ENCODE data around the gene DPPA4. TPM values are rescaled to one million over a fixed set of nuclear protein-coding genes. Genes with fewer than 3 reads are reported as not detected.

The DPPA4 gene
- total and polyA plus RNA-seq, 8 donors, result 1.8 TPM; not detected in 7

- WGBS, 5 donors, result 52 to 67% (median 61%) methylated on average over 8 of the region's 8 CpGs
- Histone ChIP-seq H3K9me3 (no peaks in the 10 kb centered on the region), H3K36me3 (no peaks in the 10 kb centered on the region), H3K4me1 (peaks cover 0 to 4% (median 0%) of the 10 kb centered on the region in 4 donors), H3K27me3 (no peaks in the 10 kb centered on the region), H3K27ac (no peak overlapping the region), H3K4me3 (no peak overlapping the region)
- intact Hi-C loops (cut with DNase I; ENCODE audit: low total_unique reads), result no loop called here
- TF ChIP-seq POLR2A (IDR thresholded peaks at IDR 0.05), result no peak
- TF ChIP-seq CTCF (IDR thresholded peaks at IDR 0.05), result no peak
- no peak for DNase-seq
Measured at GRCh38 chr3:109355625-109356441, 18.5 kb upstream of the DPPA4 start.

GRCh38 chr3:109353057-109353456 is 15.7 kb upstream of the DPPA4 start:
- H3K27me3 ChIP-seq, result no peaks in the 10 kb centered on the region
- peaks cover 0 to 4% (median 0%) of the 10 kb centered on the region in 4 donors for H3K4me1 ChIP-seq
- no peak for DNase-seq
- TF ChIP-seq POLR2AphosphoS5 (IDR thresholded peaks at IDR 0.05) (no peak), POLR2A (IDR thresholded peaks at IDR 0.05) (no peak), CTCF (IDR thresholded peaks at IDR 0.05) (no peak)
- WGBS, 5 donors, result 22 to 46% (median 44%) methylated on average over 2 of the region's 2 CpGs
- no peak overlapping the region for H3K27ac ChIP-seq
- no peaks in the 10 kb centered on the region for H3K36me3 ChIP-seq
- H3K9me3 ChIP-seq, result no peaks in the 10 kb centered on the region
- intact Hi-C loops (cut with DNase I; ENCODE audit: low total_unique reads), result no loop called here
- H3K4me3 ChIP-seq, result no peak overlapping the region

GRCh38 chr3:109351231-109351630 is 13.9 kb upstream of the DPPA4 start:
- H3K4me1 ChIP-seq, result peaks cover 0 to 4% (median 0%) of the 10 kb centered on the region in 4 donors
- no peak overlapping the region for H3K27ac ChIP-seq
- no peak for DNase-seq
- H3K27me3 ChIP-seq, result no peaks in the 10 kb centered on the region
- H3K9me3 ChIP-seq, result no peaks in the 10 kb centered on the region
- no peak overlapping the region for H3K4me3 ChIP-seq
- H3K36me3 ChIP-seq, result no peaks in the 10 kb centered on the region
- TF ChIP-seq POLR2AphosphoS5 (IDR thresholded peaks at IDR 0.05) (no peak), EP300 (IDR thresholded peaks at IDR 0.05) (no peak), CTCF (IDR thresholded peaks at IDR 0.05) (no peak), POLR2A (IDR thresholded peaks at IDR 0.05) (no peak)
- intact Hi-C loops (cut with DNase I; ENCODE audit: low total_unique reads), result no loop called here

- TF ChIP-seq EP300 (IDR thresholded peaks at IDR 0.05) (no peak), POLR2A (IDR thresholded peaks at IDR 0.05) (no peak), POLR2AphosphoS5 (IDR thresholded peaks at IDR 0.05) (no peak), CTCF (IDR thresholded peaks at IDR 0.05) (no peak)
- Histone ChIP-seq H3K4me3 (no peak overlapping the region), H3K36me3 (no peaks in the 10 kb centered on the region), H3K4me1 (no peaks in the 10 kb centered on the region), H3K27me3 (no peaks in the 10 kb centered on the region), H3K9me3 (peaks cover 0 to 5% (median 2%) of the 10 kb centered on the region in 4 donors), H3K27ac (no peak overlapping the region)
- intact Hi-C loops (cut with DNase I; ENCODE audit: low total_unique reads), result no loop called here
- no peak for DNase-seq
- WGBS, 5 donors, result 80 to 87% (median 84%) methylated on average over 3 of the region's 3 CpGs
Measured at GRCh38 chr3:109346770-109347295, 9.5 kb upstream of the DPPA4 start.
